ENCODE data around the gene APBB3. TPM values are rescaled to one million over a fixed set of nuclear protein-coding genes. Genes with fewer than 3 reads are reported as not detected.
"Not testable (repeated sequence)": the region's sequence is repeated elsewhere in the genome, so short reads cannot be mapped to it uniquely, and the experiment has no call there.

Gene APBB3
- total RNA-seq, 1 donor from 2014 or later: 68.5 TPM

DNA sequence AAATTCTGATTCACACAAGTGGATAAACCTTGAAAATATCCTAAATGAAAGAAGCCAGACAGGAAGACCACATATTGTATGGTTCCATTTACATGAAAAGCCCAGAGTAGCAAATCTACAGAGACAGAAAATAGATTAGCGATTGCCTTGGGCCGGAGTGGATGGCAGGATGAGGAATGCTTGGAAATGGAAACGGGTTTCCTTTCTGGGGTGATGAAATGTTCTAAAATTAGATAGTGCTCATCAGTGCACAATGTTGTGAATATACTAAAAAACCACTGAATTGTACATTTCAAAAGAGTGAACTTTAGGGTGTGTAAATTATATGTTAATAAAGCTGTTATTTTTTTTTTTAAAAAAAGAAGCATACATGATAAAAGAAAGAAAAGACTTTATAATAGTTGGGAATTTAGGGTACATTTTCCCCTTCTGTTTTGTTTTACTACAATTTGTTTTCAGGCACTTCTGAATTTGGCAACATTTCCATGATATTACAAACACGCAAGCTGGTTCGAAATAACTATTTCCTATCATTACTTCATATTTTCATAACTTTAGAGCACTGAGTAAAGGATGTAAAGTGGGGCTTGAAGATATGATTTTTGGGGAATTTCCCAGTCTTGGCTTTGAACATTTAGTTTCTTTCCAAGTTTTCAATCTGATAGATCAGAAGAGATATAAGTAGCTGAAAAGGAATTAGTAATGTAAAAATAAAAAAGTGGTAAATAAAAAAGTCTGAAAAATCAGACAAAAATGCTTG is 24.1 kb upstream of the APBB3 start:
- Mint-ChIP-seq H3K4me3 (no peak overlapping the region), H3K36me3 (no peaks in the 10 kb centered on the region), H3K27ac (no peak overlapping the region), H3K4me1 (no peaks in the 10 kb centered on the region), H3K27me3 (ENCODE audit: low read depth) (peaks cover 9% of the 10 kb centered on the region), H3K9me3 (peaks cover 8% of the 10 kb centered on the region)
- DNase-seq (ENCODE audit: low spot score in 2 of 2, unreplicated experiment in 2 of 2): no peak
- TF ChIP-seq, protein P1, sequence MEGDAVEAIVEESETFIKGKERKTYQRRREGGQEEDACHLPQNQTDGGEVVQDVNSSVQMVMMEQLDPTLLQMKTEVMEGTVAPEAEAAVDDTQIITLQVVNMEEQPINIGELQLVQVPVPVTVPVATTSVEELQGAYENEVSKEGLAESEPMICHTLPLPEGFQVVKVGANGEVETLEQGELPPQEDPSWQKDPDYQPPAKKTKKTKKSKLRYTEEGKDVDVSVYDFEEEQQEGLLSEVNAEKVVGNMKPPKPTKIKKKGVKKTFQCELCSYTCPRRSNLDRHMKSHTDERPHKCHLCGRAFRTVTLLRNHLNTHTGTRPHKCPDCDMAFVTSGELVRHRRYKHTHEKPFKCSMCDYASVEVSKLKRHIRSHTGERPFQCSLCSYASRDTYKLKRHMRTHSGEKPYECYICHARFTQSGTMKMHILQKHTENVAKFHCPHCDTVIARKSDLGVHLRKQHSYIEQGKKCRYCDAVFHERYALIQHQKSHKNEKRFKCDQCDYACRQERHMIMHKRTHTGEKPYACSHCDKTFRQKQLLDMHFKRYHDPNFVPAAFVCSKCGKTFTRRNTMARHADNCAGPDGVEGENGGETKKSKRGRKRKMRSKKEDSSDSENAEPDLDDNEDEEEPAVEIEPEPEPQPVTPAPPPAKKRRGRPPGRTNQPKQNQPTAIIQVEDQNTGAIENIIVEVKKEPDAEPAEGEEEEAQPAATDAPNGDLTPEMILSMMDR (IDR thresholded peaks at IDR 0.05; ENCODE audit: unreplicated experiment): no peak

DNA sequence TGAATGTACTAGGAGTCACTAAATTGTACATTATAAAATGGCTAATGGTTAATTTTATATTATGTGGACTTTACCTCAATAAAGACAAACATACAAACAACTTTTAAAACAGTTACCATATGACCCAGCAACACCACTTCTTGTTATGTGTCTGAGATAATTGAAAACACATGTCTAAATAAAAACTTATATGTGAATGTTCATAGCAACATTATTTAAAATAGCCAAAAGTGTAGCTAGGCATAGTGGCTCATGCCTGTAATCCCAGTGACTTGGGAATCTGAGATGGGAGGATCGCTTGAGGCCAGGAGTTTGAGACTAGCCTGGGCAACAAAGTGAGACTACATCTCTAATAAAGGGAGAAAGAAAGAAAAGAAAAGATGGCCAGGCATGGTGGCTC is 23.1 kb upstream of the APBB3 start:
- H3K4me1 Mint-ChIP-seq: no peaks in the 10 kb centered on the region
- no peak overlapping the region for H3K27ac Mint-ChIP-seq
- no peak overlapping the region for H3K4me3 Mint-ChIP-seq
- H3K36me3 Mint-ChIP-seq: no peaks in the 10 kb centered on the region
- peaks cover 13% of the 10 kb centered on the region for H3K27me3 Mint-ChIP-seq (ENCODE audit: low read depth)
- peaks cover 16% of the 10 kb centered on the region for H3K9me3 Mint-ChIP-seq
- DNase-seq (ENCODE audit: low spot score in 2 of 2, unreplicated experiment in 2 of 2): no peak
- TF ChIP-seq, protein P1 (IDR thresholded peaks at IDR 0.05; ENCODE audit: unreplicated experiment): no peak

GRCh38 chr5:140579188-140579747 is 14.9 kb upstream of the APBB3 start:
- H3K36me3 Mint-ChIP-seq; H3K27ac Mint-ChIP-seq; H3K4me3 Mint-ChIP-seq; H3K4me1 Mint-ChIP-seq; DNase-seq (ENCODE audit: low spot score in 2 of 2, unreplicated experiment in 2 of 2): not testable (repeated sequence)
- TF ChIP-seq, protein P1 (IDR thresholded peaks at IDR 0.05; ENCODE audit: unreplicated experiment): peak; percentile 74
- Mint-ChIP-seq H3K9me3 (peaks cover 18% of the 10 kb centered on the region), H3K27me3 (ENCODE audit: low read depth) (peaks cover 16% of the 10 kb centered on the region)

DNA sequence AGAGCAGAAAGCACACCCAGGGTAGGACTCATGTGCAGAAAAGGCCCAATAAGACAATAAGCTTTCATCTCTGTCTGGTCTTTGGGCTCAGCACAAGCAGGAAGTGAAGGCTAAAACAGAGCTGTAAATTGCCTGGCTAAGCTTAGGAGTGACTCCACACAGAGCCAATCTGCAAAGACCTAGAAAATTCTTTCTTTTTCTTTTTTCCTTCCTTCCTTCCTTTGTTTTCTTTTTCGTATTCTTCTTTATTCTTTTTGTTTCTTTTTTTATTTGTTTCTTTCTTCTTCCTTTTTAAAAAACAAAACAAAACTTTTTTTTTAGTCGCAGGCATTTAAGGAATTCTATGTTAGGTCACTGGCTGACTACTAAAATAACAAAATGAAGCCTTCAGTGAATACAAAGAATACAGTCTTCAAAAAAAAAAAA is 12.4 kb upstream of the APBB3 start:
- DNase-seq (ENCODE audit: low spot score in 2 of 2, unreplicated experiment in 2 of 2): no peak
- Mint-ChIP-seq H3K36me3 (no peaks in the 10 kb centered on the region), H3K27me3 (ENCODE audit: low read depth) (peaks cover 8% of the 10 kb centered on the region), H3K4me1 (no peaks in the 10 kb centered on the region), H3K4me3 (no peak overlapping the region), H3K9me3 (peaks cover 5% of the 10 kb centered on the region), H3K27ac (no peak overlapping the region)
- TF ChIP-seq, protein P1 (IDR thresholded peaks at IDR 0.05; ENCODE audit: unreplicated experiment): no peak

- Mint-ChIP-seq H3K4me1 (no peaks in the 10 kb centered on the region), H3K36me3 (no peaks in the 10 kb centered on the region), H3K9me3 (peaks cover 5% of the 10 kb centered on the region), H3K4me3 (no peak overlapping the region), H3K27me3 (ENCODE audit: low read depth) (peaks cover 2% of the 10 kb centered on the region), H3K27ac (no peak overlapping the region)
- TF ChIP-seq, protein P1 (IDR thresholded peaks at IDR 0.05; ENCODE audit: unreplicated experiment): no peak
- DNase-seq (ENCODE audit: low spot score in 2 of 2, unreplicated experiment in 2 of 2): no peak
Observed at GRCh38 chr5:140575309-140575708, 10.9 kb upstream of the APBB3 start.
